H9 (cell line): ENCODE results near the gene NFATC1. TPM values are rescaled to one million over a fixed set of nuclear protein-coding genes. Genes with fewer than 3 reads are reported as not detected.

Experiments used
- DNase-seq: peaks from one replicate; pipeline ENCODE4 v3.0.0-alpha.2; 2017
- H2AFZ ChIP-seq: one replicate; pipeline ENCODE4 v1.6.1; 2013; ENCODE audit warnings: mild to moderate bottlenecking, low read length, control low read depth, moderate library complexity
- H2AK5ac ChIP-seq: 2 replicates; pipeline ENCODE4 v1.6.1; 2013; ENCODE audit warnings: low read length, control low read depth, mixed read lengths; ENCODE audit not compliant: insufficient read length
- H2BK120ac ChIP-seq: one replicate; pipeline ENCODE4 v1.6.1; 2013; ENCODE audit warnings: low read depth, mild to moderate bottlenecking, low read length, control low read depth, inconsistent platforms; ENCODE audit not compliant: poor library complexity, severe bottlenecking
- H2BK12ac ChIP-seq: 2 replicates; pipeline ENCODE4 v1.6.1; 2013; ENCODE audit warnings: low read length, control low read depth, mixed read lengths, low read depth; ENCODE audit not compliant: insufficient read length
- H2BK15ac ChIP-seq: 2 replicates; pipeline ENCODE4 v1.6.1; 2013; ENCODE audit warnings: low read depth, low read length, control low read depth
- H2BK20ac ChIP-seq: one replicate; pipeline ENCODE4 v1.6.1; 2013; ENCODE audit warnings: low read depth, mild to moderate bottlenecking, low read length, control low read depth, inconsistent platforms; ENCODE audit not compliant: poor library complexity, severe bottlenecking
- H2BK5ac ChIP-seq: 2 replicates; pipeline ENCODE4 v1.6.1; 2013; ENCODE audit warnings: low read length, control low read depth, mixed read lengths; ENCODE audit not compliant: insufficient read length
- H3K14ac ChIP-seq: 2 replicates; pipeline ENCODE4 v1.6.1; 2013; ENCODE audit warnings: low read length, control low read depth; ENCODE audit not compliant: insufficient read depth
- H3K18ac ChIP-seq: 2 replicates; pipeline ENCODE4 v1.6.1; 2013; ENCODE audit warnings: low read depth, mild to moderate bottlenecking, mixed read lengths, low read length, control low read depth; ENCODE audit not compliant: insufficient read length
- H3K23ac ChIP-seq: 2 replicates; pipeline ENCODE4 v1.6.1; 2013; ENCODE audit warnings: low read length, control low read depth, mixed read lengths, low read depth; ENCODE audit not compliant: insufficient read length
- H3K23me2 ChIP-seq: 2 replicates; pipeline ENCODE4 v1.6.1; 2013; ENCODE audit warnings: low read depth, mild to moderate bottlenecking, mixed read lengths, low read length, control low read depth; ENCODE audit not compliant: insufficient read length, poor library complexity, severe bottlenecking
- H3K27ac ChIP-seq: 2 replicates; pipeline ENCODE4 v1.5.1; 2013; ENCODE audit warnings: low read length, control low read depth, mixed read lengths, low read depth; ENCODE audit not compliant: insufficient read length
- H3K27me3 ChIP-seq: 2 replicates; pipeline ENCODE4 v1.6.1; 2013; ENCODE audit warnings: low read length, control low read depth, inconsistent platforms; ENCODE audit not compliant: insufficient read depth
- H3K4ac ChIP-seq: 2 replicates; pipeline ENCODE4 v1.6.1; 2013; ENCODE audit warnings: low read depth, mild to moderate bottlenecking, control low read depth, inconsistent platforms, low read length, moderate library complexity
- H3K4me1 ChIP-seq: 2 replicates; pipeline ENCODE4 v1.6.1; 2013; ENCODE audit warnings: low read length, control low read depth, inconsistent platforms; ENCODE audit not compliant: insufficient read depth
- H3K4me2 ChIP-seq: 2 replicates; pipeline ENCODE4 v1.6.1; 2013; ENCODE audit warnings: low read length, control low read depth, mixed read lengths; ENCODE audit not compliant: insufficient read length, insufficient read depth
- H3K56ac ChIP-seq: 2 replicates; pipeline ENCODE4 v1.6.1; 2013; ENCODE audit warnings: low read depth, mild to moderate bottlenecking, mixed read lengths, low read length, control low read depth; ENCODE audit not compliant: insufficient read length
- H3K79me1 ChIP-seq: 2 replicates; pipeline ENCODE4 v1.6.1; 2013; ENCODE audit warnings: low read depth, mild to moderate bottlenecking, moderate library complexity, low read length, control low read depth, inconsistent platforms; ENCODE audit not compliant: insufficient read depth, poor library complexity, severe bottlenecking
- H3K79me2 ChIP-seq: 2 replicates; pipeline ENCODE4 v1.6.1; 2013; ENCODE audit warnings: low read length, control low read depth, inconsistent platforms; ENCODE audit not compliant: insufficient read depth
- H3K9ac ChIP-seq: 2 replicates; pipeline ENCODE4 v1.6.1; 2013; ENCODE audit warnings: low read length, control low read depth, mixed read lengths; ENCODE audit not compliant: insufficient read length; ENCODE audit errors: extremely low read depth
- H3K9me3 ChIP-seq: one replicate; pipeline ENCODE4 v1.6.1; 2013; ENCODE audit warnings: low read depth, low read length, inconsistent platforms; ENCODE audit not compliant: control insufficient read depth
- H3T11ph ChIP-seq: one replicate; pipeline ENCODE4 v1.6.1; 2013; ENCODE audit warnings: mild to moderate bottlenecking, low read length, control low read depth, inconsistent platforms
- H4K20me1 ChIP-seq: one replicate; pipeline ENCODE4 v1.6.1; 2013; ENCODE audit not compliant: control insufficient read depth, insufficient read length, insufficient read depth
- H4K5ac ChIP-seq: 2 replicates; pipeline ENCODE4 v1.6.1; 2013; ENCODE audit warnings: low read depth, mild to moderate bottlenecking, mixed read lengths, low read length, control low read depth; ENCODE audit not compliant: insufficient read length
- H4K8ac ChIP-seq: replicated peaks from 2 replicates; pipeline ENCODE4 v1.6.1; 2013; ENCODE audit warnings: low read length, control low read depth, mixed read lengths, low read depth; ENCODE audit not compliant: insufficient read length
- H4K91ac ChIP-seq: 2 replicates; pipeline ENCODE4 v1.6.1; 2013; ENCODE audit warnings: low read depth, mild to moderate bottlenecking, moderate library complexity, mixed read lengths, low read length, control low read depth; ENCODE audit not compliant: insufficient read length
- H3K27ac Mint-ChIP-seq, 3 experiments: 2 replicates in 2 of 3; 3 replicates in 1 of 3; pipeline ENCODE4 v1.8.0; 2020 to 2021; ENCODE audit warnings: mixed read lengths in 3 of 3, mild to moderate bottlenecking in 1 of 3, moderate library complexity in 1 of 3
- H3K27me3 Mint-ChIP-seq: 2 replicates; pipeline ENCODE4 v1.8.0; 2021; ENCODE audit warnings: low read depth, mild to moderate bottlenecking, moderate library complexity, mixed read lengths
- H3K36me3 Mint-ChIP-seq, 3 experiments: 2 replicates in 2 of 3; 3 replicates in 1 of 3; pipeline ENCODE4 v1.8.0; 2020 to 2021; ENCODE audit warnings: low read depth in 3 of 3, mixed read lengths in 3 of 3; ENCODE audit not compliant: insufficient read depth in 1 of 3
- H3K4me1 Mint-ChIP-seq, 2 experiments: 2 replicates each; pipeline ENCODE4 v1.8.0; 2020; ENCODE audit warnings: mixed read lengths in 2 of 2
- H3K4me3 Mint-ChIP-seq, 2 experiments: 2 replicates in 1 of 2; 3 replicates in 1 of 2; pipeline ENCODE4 v1.8.0; 2020 to 2021; ENCODE audit warnings: mild to moderate bottlenecking in 2 of 2, mixed read lengths in 2 of 2, moderate library complexity in 1 of 2
- H3K9me3 Mint-ChIP-seq, 2 experiments: 2 replicates in 1 of 2; 3 replicates in 1 of 2; pipeline ENCODE4 v1.8.0; 2020; ENCODE audit warnings: mild to moderate bottlenecking in 2 of 2, mixed read lengths in 2 of 2, moderate library complexity in 1 of 2
- CTCF ChIP-seq: fragments of 200-600 bp; sonication (generic); conservative IDR thresholded peaks from 3 replicates; pipeline ENCODE4 v1.8.0; 2021; ENCODE audit warnings: antibody characterized with exemption, mild to moderate bottlenecking
- WGBS: extraction: QIAGEN DNeasy Blood & Tissue Kit; methylation state at CpG from one replicate; pipeline ENCODE4 v1.1.7; 2013; ENCODE audit warnings: missing lambda C conversion rate, low lambda C conversion rate, mixed read lengths; ENCODE audit not compliant: insufficient read length; ENCODE audit errors: extremely low coverage; 5-methylcytosine and 5-hydroxymethylcytosine counted together
- total RNA-seq: library from RNA; stranded (reverse); gene quantifications from 2 replicates; pipeline ENCODE4 v1.2.1, GENCODE V29; 2021

The NFATC1 gene
- total RNA-seq, 1 experiment from 2014 or later, result 5.5 TPM

- no peak overlapping the region for H3K27ac Mint-ChIP-seq
- no peak overlapping the region for H3K56ac ChIP-seq
- H3K14ac ChIP-seq, result no peak overlapping the region
- no peak overlapping the region for H3K9ac ChIP-seq
- H3K23me2 ChIP-seq, result no peaks in the 10 kb centered on the region
- no peaks in the 10 kb centered on the region for H3K27me3 ChIP-seq
- no peak overlapping the region for H3K4me2 ChIP-seq
- H3K23ac ChIP-seq, result no peak overlapping the region
- no peak overlapping the region for H3T11ph ChIP-seq
- no peaks in the 10 kb centered on the region for H3K4me1 Mint-ChIP-seq
- no peak overlapping the region for H3K27ac ChIP-seq
- peaks cover 22 to 31% of the 10 kb centered on the region in 2 experiments for H3K9me3 Mint-ChIP-seq
- no peak for TF ChIP-seq CTCF
- H3K4ac ChIP-seq, result no peak overlapping the region
- no peak overlapping the region for H2BK120ac ChIP-seq
- no peaks in the 10 kb centered on the region for H3K79me2 ChIP-seq
- no peak overlapping the region for H2AK5ac ChIP-seq
- H3K27me3 Mint-ChIP-seq, result peaks cover 24% of the 10 kb centered on the region
- no peak overlapping the region for H4K91ac ChIP-seq
- H4K20me1 ChIP-seq, result no peaks in the 10 kb centered on the region
- H4K8ac ChIP-seq, result no peak overlapping the region
- H3K4me1 ChIP-seq, result no peaks in the 10 kb centered on the region
- no peak overlapping the region for H2BK12ac ChIP-seq
- no peak overlapping the region for H2AFZ ChIP-seq
- H3K9me3 ChIP-seq, result peaks cover 8% of the 10 kb centered on the region
- H2BK15ac ChIP-seq, result no peak overlapping the region
- no peak overlapping the region for H2BK20ac ChIP-seq
- no peak overlapping the region for H4K5ac ChIP-seq
- H3K4me3 Mint-ChIP-seq, result no peak overlapping the region
- no peak overlapping the region for H2BK5ac ChIP-seq
- H3K79me1 ChIP-seq, result no peaks in the 10 kb centered on the region
- peaks cover 4 to 9% (median 5%) of the 10 kb centered on the region in 3 experiments; a peak in 5 of 7 replicates for H3K36me3 Mint-ChIP-seq
- WGBS, result 100% methylated on average over 1 of the region's 2 CpGs
- no peak for DNase-seq
- H3K18ac ChIP-seq, result no peak overlapping the region
Observed at GRCh38 chr18:79542213-79542612, 146.5 kb downstream of the NFATC1 start.
